IPS-15b (cell line): ENCODE measurements around the gene CAPN12.

Source experiments
- H3K27me3 ChIP-seq: one replicate; pipeline ENCODE4 v1.6.1; 2013; ENCODE audit warnings: low read length; ENCODE audit not compliant: control insufficient read depth, insufficient read depth
- H3K36me3 ChIP-seq: one replicate; pipeline ENCODE4 v1.6.1; 2013; ENCODE audit warnings: low read length; ENCODE audit not compliant: control insufficient read depth, insufficient read depth
- H3K4me1 ChIP-seq: one replicate; pipeline ENCODE4 v1.6.1; 2013; ENCODE audit warnings: mild to moderate bottlenecking, low read length; ENCODE audit not compliant: control insufficient read depth, insufficient read depth
- H3K4me3 ChIP-seq: one replicate; pipeline ENCODE4 v1.5.1; 2013; ENCODE audit warnings: low read depth, low read length
- H3K9ac ChIP-seq: one replicate; pipeline ENCODE4 v1.6.1; 2013; ENCODE audit warnings: low read depth, mild to moderate bottlenecking, low read length
- H3K9me3 ChIP-seq: one replicate; pipeline ENCODE4 v1.6.1; 2013; ENCODE audit warnings: mild to moderate bottlenecking, low read length; ENCODE audit not compliant: control insufficient read depth, insufficient read depth

Gene CAPN12

DNA sequence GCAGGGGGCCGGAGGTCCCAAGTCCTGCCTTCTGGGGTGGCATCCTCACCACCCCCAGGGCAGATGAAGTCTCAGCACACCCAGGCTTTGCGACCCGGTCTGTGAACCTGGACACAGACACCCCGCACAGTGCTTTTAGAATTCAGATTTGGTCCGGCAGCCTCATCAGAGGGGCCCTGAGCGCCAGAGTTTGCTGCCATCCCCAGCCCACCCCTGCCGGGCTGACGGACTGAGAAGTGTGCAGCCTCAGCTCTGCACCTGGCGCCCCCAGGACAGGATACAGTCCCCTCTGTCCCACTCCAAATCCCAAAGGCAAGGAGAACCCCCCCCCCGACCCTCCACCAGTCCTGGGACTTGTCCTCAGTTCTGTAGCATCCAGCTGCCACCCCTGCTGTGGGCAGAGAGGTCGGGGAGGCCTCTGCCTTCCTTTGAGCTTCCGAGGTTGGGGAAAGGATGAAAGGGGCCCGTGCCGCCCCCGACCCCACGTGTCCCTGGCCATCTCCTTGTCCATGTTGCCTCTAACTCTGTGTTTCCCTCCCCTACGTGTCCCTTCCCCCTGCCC is 16.9 kb downstream of the CAPN12 start:
- no peaks in the 10 kb centered on the region for H3K9me3 ChIP-seq
- H3K4me1 ChIP-seq, result no peaks in the 10 kb centered on the region
- no peaks in the 10 kb centered on the region for H3K27me3 ChIP-seq
- peaks cover 69% of the 10 kb centered on the region for H3K36me3 ChIP-seq
- H3K9ac ChIP-seq, result no peak overlapping the region
- H3K4me3 ChIP-seq, result no peak overlapping the region

DNA sequence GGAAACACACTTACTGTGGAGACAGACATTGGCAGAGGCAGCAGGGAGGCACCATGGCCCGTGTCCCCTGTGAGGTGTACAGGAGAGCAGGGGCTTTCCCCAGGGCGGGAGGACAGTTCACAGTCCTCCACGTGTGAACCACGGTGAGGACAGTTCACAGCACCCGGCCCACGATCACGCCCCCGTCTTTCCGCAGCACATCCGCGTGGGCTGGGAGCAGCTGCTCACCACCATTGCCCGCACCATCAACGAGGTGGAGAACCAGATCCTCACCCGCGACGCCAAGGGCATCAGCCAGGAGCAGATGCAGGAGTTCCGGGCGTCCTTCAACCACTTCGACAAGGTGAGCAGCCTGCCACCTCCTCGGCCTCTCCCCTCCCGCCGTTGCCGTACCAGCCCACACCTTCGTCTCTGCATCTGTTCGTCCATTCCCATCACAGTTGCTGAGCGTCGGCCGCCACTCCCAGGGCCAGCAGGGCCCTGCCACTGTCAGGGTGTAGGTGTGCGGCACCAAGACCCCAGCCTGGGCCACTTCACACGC is 17.4 kb downstream of the CAPN12 start:
- Histone ChIP-seq H3K9ac (no peak overlapping the region), H3K4me1 (no peaks in the 10 kb centered on the region), H3K36me3 (peaks cover 75% of the 10 kb centered on the region), H3K4me3 (no peak overlapping the region), H3K9me3 (no peaks in the 10 kb centered on the region), H3K27me3 (no peaks in the 10 kb centered on the region)

DNA sequence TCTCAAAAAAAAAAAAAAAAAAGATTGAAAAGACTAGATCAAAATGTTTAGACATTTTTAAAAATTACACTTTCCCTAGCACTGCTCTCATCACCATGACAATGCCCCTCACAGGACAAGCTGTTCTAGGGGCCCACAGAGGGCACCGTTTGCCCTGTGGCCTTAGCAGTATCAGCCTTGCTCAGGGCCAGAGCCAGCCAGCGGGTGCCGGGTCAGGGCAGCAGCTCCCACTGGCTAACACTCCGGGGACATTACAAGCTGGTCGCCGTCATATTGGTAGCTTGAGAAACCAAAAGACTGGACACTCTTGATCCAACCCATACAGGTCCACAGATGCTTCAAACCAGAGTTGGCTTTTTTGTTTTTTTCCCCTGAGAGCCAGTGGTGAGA is 18.0 kb downstream of the CAPN12 start:
- Histone ChIP-seq H3K4me3 (no peak overlapping the region), H3K36me3 (peaks cover 81% of the 10 kb centered on the region)

DNA sequence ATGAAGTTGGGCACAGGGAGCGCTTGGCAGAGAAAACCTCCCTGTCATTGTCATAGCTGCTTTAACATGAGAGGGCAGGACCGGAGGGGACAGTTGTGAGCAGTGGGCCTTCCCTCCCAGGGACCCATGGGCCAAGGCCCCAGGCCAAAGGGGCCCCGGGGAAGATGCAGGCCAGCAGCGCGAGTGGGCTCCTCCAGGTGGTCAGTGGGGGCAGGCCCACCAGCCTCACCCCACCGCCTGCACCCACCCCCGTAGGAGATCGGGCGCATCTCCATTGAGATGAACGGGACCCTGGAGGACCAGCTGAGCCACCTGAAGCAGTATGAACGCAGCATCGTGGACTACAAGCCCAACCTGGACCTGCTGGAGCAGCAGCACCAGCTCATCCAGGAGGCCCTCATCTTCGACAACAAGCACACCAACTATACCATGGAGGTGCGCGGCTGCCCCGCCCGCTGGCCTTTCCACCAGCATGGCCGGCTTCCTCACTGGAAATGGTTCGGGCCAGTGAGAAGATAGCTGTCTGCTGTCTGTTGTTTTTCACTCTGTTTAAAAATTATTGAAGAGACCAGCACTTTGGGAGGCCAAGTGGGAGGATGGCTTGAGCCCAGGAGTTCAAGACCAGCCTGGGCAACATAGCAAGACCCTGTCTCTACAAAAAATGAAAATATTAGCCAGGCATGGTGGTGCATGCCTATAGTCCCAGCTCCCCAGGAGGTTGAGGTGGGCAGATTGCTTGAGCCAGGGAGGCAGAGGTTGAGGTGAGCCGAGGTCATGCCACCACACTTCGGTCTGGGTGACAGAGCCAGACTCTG is 18.6 kb downstream of the CAPN12 start:
- Histone ChIP-seq H3K9me3 (no peaks in the 10 kb centered on the region), H3K27me3 (no peaks in the 10 kb centered on the region), H3K4me1 (no peaks in the 10 kb centered on the region), H3K9ac (no peak overlapping the region), H3K36me3 (peaks cover 85% of the 10 kb centered on the region), H3K4me3 (no peak overlapping the region)

More for the DNA sequence above, 18.0 kb downstream of the CAPN12 start:
- no peaks in the 10 kb centered on the region for H3K27me3 ChIP-seq
- H3K9me3 ChIP-seq, result no peaks in the 10 kb centered on the region
- no peak overlapping the region for H3K9ac ChIP-seq
- H3K4me1 ChIP-seq, result no peaks in the 10 kb centered on the region

DNA sequence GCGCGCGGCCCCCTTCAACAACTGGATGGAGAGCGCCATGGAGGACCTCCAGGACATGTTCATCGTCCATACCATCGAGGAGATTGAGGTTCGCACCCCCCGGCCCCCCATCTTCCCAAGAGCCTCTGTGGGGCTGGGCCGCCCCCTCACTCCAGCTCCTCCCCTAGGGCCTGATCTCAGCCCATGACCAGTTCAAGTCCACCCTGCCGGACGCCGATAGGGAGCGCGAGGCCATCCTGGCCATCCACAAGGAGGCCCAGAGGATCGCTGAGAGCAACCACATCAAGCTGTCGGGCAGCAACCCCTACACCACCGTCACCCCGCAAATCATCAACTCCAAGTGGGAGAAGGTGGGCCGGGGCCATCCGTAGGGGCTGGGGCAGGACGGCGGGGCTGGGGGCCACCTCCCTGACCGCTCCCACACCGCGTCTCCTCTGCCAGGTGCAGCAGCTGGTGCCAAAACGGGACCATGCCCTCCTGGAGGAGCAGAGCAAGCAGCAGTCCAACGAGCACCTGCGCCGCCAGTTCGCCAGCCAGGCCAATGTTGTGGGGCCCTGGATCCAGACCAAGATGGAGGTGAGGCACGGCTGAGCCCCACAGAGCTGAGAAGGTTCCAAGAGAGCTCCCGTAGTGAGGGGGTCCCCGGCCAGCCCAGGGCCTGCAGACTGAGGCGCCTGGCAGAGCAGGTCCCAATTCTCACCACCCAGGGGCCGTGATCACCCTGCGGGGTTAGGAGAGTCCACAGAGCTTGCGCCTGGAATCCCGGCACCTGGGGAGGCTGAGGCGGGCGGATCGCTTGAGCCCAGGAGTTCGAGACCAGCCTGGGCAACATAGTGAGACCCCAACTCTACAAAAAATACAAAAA is 20.1 kb downstream of the CAPN12 start:
- H3K4me3 ChIP-seq, result no peak overlapping the region
- no peaks in the 10 kb centered on the region for H3K4me1 ChIP-seq
- H3K9me3 ChIP-seq, result no peaks in the 10 kb centered on the region
- peaks cover 96% of the 10 kb centered on the region for H3K36me3 ChIP-seq
- no peaks in the 10 kb centered on the region for H3K27me3 ChIP-seq
- no peak overlapping the region for H3K9ac ChIP-seq

DNA sequence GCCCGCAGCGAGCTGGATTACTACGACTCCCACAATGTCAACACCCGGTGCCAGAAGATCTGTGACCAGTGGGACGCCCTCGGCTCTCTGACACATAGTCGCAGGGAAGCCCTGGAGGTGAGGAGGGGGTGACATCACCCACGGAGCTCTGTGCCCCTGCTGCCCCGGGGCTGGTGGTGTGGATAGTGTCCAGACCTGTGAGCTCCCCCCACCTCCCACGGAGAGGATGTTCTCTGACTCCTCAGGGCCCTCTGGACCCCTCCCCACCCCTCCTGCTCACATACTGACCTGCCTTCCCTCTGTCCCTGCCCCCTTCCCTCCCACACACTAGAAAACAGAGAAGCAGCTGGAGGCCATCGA is 20.7 kb downstream of the CAPN12 start:
- Histone ChIP-seq H3K27me3 (no peaks in the 10 kb centered on the region), H3K36me3 (peaks cover 96% of the 10 kb centered on the region), H3K9ac (no peak overlapping the region), H3K4me1 (no peaks in the 10 kb centered on the region), H3K9me3 (no peaks in the 10 kb centered on the region), H3K4me3 (no peak overlapping the region)

DNA sequence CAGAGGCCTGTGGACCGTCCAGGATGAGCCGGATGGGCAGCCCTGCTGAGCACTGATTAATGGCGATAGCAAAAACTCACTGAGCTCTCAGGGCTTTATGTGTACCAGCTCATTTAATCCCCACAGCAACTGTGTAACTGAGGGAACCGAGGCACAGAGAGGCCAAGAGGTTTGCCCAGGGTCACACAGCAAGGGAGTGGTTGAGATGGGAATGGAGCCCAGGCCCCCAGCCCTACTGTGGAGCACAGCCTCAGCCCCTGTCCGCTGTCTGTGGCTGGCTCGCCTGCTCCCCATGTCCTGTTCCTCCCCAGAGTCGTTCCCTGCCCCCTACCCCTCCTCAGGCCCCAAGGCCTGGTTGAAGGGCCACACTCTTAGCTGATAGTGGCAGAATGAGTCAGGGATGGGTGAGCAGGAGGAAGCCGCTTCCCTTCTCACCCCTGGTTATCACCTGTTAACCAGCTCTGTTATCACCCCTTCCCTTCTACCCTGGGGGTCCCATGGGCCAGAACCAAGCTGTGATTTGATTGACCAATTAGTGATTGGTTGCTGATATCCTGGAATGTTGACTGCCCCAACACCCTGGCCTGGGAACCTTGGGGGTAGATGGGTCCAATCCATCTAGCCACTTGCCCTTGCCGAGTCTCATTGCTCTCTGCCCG is 21.2 kb downstream of the CAPN12 start:
- Histone ChIP-seq H3K9me3 (no peaks in the 10 kb centered on the region), H3K36me3 (peaks cover 97% of the 10 kb centered on the region), H3K4me3 (no peak overlapping the region), H3K9ac (no peak overlapping the region), H3K4me1 (no peaks in the 10 kb centered on the region), H3K27me3 (no peaks in the 10 kb centered on the region)

DNA sequence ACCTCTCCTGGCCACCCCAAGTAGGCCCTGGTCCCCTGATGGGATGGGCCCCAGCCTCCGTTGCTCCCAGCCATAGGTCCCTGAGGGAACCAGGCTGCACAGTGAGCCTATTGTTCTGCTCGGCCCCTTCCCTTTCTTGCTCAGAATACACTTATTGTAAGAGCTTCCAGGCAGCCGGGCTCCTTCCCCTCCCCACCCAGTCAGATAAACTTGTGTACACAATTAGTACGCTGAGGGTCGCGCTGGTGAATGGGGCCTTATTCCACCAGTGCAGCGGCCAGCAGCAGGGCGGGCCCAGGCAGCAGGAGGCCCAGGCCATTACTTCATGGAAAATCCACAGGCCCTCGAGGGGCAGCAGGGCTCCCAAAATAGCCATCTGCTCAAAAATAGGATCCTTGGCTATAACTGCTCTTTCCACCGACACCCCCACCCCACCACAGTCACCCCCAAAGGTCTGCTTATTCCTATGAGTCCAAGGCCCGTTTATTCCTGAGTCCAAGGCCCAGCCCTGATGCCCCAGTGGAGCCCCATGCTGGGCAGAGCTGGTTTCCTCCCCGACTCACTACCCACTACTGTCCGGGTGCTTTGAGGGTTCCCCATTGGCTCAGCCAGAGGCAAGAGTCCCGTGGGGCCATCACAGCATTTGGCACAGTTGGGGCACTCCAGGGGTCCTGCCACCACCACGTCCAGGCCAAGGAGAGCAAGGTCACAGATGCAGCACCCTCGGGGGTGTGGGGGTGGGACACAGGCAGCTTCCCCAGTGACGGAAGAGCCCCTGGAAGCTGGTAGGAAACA is 22.1 kb downstream of the CAPN12 start:
- Histone ChIP-seq H3K27me3 (no peaks in the 10 kb centered on the region), H3K9me3 (no peaks in the 10 kb centered on the region), H3K4me1 (no peaks in the 10 kb centered on the region), H3K9ac (no peak overlapping the region), H3K36me3 (peaks cover 96% of the 10 kb centered on the region), H3K4me3 (no peak overlapping the region)

DNA sequence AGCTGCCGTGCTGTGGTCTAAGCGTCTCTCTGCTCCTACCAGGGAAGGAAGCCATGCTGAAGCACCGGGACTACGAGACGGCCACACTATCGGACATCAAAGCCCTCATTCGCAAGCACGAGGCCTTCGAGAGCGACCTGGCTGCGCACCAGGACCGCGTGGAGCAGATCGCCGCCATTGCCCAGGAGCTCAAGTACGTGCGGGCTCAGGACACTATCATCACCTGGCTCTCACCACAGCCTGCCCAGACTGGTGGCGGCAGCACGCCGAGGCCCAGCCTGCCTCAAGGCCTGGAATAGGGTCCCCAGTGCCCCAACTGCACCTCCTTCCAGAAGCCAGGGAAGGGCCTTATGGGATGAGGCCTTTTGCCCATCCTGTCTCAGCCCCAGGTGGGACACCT is 22.8 kb downstream of the CAPN12 start:
- H3K9ac ChIP-seq, result no peak overlapping the region
- H3K9me3 ChIP-seq, result no peaks in the 10 kb centered on the region
- H3K36me3 ChIP-seq, result peaks cover 96% of the 10 kb centered on the region
- no peak overlapping the region for H3K4me3 ChIP-seq
- H3K27me3 ChIP-seq, result no peaks in the 10 kb centered on the region
- H3K4me1 ChIP-seq, result no peaks in the 10 kb centered on the region

DNA sequence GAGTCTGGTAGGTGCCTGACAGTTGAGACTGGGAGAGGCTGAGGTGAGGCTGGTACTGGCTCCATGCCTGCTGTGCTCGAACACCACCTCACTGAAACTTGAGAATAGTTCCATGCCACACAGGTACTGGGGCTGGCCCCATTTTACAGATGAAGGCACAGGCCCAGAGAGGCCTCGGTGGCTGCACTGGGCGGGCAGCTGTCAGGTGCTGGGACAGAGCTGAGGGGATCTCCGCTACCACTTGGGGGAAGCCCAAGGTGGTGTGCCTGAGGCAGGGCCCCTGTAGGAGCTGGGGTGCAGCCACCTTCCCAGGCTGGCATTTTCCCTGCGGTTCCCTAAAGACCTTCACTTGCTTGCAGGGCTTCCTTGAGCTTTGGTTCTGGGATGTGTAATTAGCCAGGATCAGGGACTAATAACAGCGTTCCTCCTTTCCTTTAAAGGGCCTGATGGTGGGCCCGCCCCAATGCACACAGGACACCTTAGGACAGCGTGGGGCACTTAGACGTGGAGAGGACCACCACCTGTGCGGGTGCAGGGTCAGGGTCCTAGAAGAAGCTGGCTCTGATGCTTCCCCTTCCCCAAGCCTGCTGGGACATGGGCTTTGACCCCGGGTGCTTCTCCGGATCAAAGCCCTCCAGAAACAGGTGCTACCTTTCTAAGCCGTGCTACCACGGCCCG is 23.6 kb downstream of the CAPN12 start:
- Histone ChIP-seq H3K36me3 (peaks cover 92% of the 10 kb centered on the region), H3K4me3 (no peak overlapping the region), H3K9ac (no peak overlapping the region)

More for the DNA sequence above, 23.6 kb downstream of the CAPN12 start:
- no peaks in the 10 kb centered on the region for H3K9me3 ChIP-seq
- no peaks in the 10 kb centered on the region for H3K27me3 ChIP-seq
- H3K4me1 ChIP-seq, result no peaks in the 10 kb centered on the region
